T47D (cell line): ENCODE results near the gene MYCBPAP.

ENCODE experiments used
- DNase-seq, 2 experiments: peaks; one replicate each; pipeline versions ENCODE4 v3.0.0 to v3.0.0-alpha.2; 2011 to 2012; ENCODE audit warnings: low read depth in 1 of 2, low spot score in 1 of 2
- JUND ChIP-seq: IDR thresholded peaks from 2 replicates; pipeline ENCODE4 v1.6.1; 2012; ENCODE audit warnings: low read depth
- in situ Hi-C: cut with HindIII; loops from 2 replicates; pipeline ENCODE4 v1.10.0; 2016; ENCODE audit warnings: low sequenced_read_pairs, low pct_unique_long_range_greater_than_20kb

Gene MYCBPAP

GRCh38 chr17:50541402-50541715 is 33.1 kb downstream of the MYCBPAP start:
- no peak for TF ChIP-seq JUND
- in situ Hi-C loops, result no loop called here
- no peak for DNase-seq

GRCh38 chr17:50541716-50542688 is 33.8 kb downstream of the MYCBPAP start:
- TF ChIP-seq JUND, result no peak
- peak; percentile 87 to 93 for DNase-seq
- in situ Hi-C loops, result no loop called here

GRCh38 chr17:50542795-50543774 is 34.8 kb downstream of the MYCBPAP start:
- no peak for TF ChIP-seq JUND
- in situ Hi-C loops, result no loop called here
- peak; percentile 87 to 98 for DNase-seq

GRCh38 chr17:50544516-50544915 is 36.3 kb downstream of the MYCBPAP start:
- DNase-seq, result no peak
- in situ Hi-C loops, result no loop called here
- no peak for TF ChIP-seq JUND

GRCh38 chr17:50545311-50545710 is 37.1 kb downstream of the MYCBPAP start:
- no peak for TF ChIP-seq JUND
- in situ Hi-C loops, result no loop called here

GRCh38 chr17:50546701-50547034 is 38.4 kb downstream of the MYCBPAP start:
- no peak for DNase-seq
- in situ Hi-C loops, result no loop called here
- no peak for TF ChIP-seq JUND

More at GRCh38 chr17:50545311-50545710, 37.1 kb downstream of the MYCBPAP start:
- DNase-seq, result no peak

- peak; percentile 86 to 96 for DNase-seq
- in situ Hi-C loops, result no loop called here
- TF ChIP-seq JUND, result no peak
Measured at GRCh38 chr17:50547035-50547735, 38.9 kb downstream of the MYCBPAP start, which contains the start of gene SPATA20. SPATA20 (plus strand) TSS chr17:50547174; CDS start chr17:50547209, 35 bp downstream.

- in situ Hi-C loops, result no loop called here
- TF ChIP-seq JUND, result no peak
- no peak for DNase-seq
Measured at GRCh38 chr17:50547736-50548083, 39.5 kb downstream of the MYCBPAP start.

- DNase-seq, result no peak
- in situ Hi-C loops, result no loop called here
- TF ChIP-seq JUND, result no peak
Measured at GRCh38 chr17:50548831-50549230, 40.6 kb downstream of the MYCBPAP start.

GRCh38 chr17:50549256-50549941 is 41.2 kb downstream of the MYCBPAP start:
- no peak for DNase-seq
- no peak for TF ChIP-seq JUND
- in situ Hi-C loops, result no loop called here

GRCh38 chr17:50549969-50550368 is 41.7 kb downstream of the MYCBPAP start:
- in situ Hi-C loops, result no loop called here
- no peak for DNase-seq
- TF ChIP-seq JUND, result no peak
